Measurements from ENCODE around the gene ZNF148.
A peak's percentile ranks its signal among the peaks of the same experiment; 100 is the strongest.
"Not testable (repeated sequence)": the region's sequence is repeated elsewhere in the genome, so short reads cannot be mapped to it uniquely, and the experiment has no call there.

ZNF148 gene

DNA sequence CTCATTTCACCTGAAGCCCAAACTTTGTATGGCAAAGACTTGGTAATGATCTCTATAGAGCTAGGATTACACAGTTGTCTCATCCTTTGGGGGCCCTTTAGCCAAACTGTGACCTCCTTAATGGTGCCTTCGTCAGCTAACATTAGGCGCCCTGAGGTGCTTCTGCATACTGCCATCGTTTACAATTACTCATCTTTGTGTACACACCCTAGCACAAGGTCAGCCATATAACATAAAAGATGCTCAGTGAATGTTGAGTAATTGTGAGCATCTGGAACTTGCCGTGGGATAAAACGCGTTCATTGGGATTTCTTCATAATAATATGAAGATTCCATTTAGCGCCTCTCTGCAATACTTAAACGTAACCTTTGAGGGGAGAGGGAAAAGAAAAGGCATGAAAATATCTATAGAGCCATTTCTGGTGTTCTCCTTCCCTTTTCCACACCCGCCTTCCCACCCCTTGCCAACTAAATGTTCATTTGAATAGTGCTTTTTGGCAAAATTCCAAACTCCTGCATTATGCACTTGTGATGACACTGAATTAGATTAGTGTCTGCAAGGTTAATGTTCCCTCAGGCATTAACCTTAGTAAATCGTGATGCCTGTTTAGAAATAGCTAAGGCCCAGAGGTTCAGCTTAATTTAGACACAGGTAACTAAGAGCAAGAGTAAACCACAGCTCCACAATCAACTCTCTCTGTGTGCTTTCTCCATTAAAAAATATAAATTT, 990 bp upstream of the ZNF148 start:
- no peak for DNase-seq

DNA sequence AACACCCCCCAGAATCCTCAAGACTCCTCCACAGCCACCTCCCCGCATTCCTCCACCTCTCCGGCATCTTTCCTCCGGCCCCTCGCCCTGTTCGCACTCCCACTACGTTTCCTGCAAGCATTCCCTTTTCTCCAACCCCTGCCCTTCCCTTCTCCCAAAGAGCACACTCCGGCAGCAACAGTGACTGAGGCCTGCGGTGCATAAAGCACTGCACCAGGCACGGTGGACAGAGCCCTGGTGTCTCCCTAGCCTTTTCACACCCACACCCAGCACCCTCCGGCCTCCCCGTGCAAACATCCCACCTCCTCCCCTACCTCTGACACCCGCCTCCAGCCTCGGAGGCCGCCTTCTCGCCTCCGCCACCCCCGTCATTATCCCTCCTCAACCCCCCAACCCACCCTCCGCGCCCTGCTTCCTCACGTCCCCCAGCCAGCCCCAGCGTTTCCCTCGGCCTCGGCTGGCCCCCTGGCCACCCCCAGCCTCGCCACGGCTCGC, 577 bp downstream of the ZNF148 start:
- DNase-seq, result peak in 38 of 58 donors; percentile 5 to 70 (median 40)

DNA sequence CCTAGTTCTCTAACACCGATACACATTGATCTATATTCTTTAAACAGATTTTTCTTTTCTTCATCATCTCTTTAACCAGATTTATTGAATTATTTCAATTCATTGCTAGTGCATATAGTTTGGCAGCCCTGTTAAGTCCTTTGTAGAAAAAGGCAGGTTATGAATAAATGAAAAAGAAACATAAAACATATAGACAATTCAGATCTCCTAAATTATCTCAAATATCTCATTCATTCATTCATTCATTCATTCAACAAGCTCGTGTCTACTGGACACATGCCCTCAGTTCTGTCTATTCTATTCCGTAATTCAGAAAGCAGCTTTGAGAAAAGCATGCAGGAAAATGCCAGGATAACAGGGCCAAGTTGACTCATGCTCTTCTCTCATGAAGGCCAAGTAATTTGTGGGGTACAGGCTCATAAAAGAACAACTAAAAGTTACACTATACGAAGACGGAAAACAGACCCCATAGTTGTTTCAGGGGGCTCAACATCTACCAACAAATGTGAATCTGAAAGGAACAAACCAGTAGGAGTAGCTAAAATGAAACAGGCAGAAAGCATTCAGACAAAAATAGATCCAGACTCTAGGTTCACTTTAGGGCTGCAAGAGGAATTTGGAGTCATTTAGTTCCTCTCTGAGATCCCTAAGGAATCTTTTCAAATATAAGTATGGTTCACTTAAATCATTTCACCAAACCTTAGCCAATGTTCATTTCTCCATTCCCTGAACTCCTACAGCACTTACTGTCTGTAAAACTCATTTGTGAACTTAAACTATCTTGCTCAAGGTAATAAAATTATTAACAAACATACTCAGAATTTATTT, 7.5 kb downstream of the ZNF148 start:
- DNase-seq, result no peak

DNA sequence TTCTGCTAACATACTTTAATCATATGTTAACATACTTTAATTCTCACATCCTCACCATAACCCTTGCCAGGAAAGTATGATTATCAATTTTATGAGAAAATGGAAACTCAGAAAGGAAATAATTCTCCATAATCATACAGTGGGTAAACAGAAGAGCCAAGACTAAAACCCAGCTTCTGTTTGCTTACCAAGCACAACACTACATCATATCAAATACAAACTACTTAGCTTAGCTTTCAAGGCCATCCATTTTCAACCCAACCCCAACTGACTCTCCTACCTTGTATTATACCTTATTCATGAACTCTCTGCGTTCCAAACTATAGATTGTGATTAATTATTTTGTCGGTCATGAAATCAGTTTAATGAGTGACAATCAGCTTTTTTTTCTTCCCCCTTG, 9.0 kb downstream of the ZNF148 start:
- no peak for DNase-seq

DNA sequence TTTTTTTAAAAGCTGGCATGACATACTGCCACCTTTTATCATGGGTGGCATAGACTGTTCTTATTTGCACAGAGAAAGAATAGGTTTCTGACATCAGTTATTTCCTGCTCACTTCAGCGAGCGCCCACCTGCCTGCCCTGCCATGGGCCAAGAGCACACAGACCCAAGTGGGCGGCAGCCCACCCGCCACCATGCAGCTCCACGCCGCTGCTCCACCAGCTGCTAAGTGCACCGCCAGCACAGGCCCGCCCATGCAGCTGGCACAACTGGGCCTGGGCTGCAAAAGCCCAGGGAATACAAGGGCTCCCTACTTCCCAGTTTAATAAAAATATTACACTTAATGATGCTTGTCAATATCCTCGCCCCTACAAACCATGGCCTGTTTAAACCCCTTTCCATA, 15.4 kb downstream of the ZNF148 start:
- DNase-seq, result no peak

DNA sequence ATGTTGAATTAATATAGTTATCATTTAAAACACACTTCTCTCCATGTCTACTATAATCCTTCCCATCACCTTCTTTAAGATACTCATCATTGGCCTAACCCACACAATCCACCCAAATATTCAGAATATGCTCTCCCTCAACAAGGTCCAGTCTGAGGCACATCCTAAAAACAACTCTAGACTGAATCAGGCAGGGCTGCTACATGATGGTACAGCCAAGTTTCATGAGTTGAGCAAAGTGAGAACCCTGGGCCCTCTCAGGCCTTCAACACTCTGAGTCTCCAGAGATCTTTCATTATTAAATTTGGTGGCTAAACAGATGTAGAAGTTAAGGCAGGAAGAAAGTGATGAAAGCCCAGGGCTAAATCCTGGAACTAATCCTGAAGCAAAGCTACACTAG, 16.2 kb downstream of the ZNF148 start:
- DNase-seq, result no peak

DNA sequence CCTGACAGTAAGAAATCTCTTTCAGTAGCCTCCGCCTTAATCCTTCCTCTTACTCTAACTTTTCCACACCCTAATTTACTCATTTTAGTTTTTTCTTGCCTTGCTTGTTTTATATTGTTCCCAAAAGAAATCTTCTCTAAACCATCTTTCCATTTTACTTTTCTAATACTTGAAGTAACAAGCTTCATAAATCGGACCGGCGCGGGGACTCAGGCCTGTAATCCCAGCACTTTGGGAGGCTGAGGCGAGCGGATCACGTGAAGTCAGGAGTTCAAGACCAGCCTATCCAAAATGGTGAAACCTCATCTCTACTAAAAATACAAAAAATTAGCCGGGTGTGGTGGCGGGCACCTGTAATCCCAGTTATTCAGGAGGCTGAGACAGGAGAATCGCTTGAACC, 17.3 kb downstream of the ZNF148 start:
- DNase-seq, result no peak

DNA sequence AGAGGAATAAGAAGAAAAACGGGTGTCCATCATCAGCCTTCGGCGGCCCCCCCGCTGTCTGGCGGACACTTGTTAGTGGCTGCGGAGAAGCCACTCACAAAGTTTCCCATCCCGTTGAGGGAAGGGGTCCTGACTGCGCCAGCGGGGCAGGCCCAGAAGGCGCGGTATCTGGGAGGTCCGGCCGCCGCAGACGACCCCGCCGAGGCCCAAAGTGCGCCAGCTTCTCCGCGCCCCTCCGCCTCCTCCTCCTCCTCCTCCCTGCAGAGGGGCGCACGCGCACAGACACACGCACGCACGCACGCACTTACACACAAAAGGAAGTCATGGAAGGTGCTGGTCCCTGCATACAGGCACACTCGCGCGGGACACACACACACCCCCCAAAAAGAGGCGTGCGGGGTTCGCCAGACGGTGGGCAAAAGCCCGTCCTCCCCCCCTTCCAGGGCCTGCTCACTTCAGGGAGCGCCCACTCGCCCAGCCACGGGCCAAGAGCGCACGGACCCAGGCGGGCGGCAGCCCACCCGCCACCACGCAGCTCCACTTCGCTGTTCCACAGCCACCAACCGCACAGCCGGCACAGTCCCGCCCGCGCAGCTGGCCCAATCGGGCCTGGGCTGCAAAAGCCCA, 18.0 kb downstream of the ZNF148 start:
- DNase-seq, result peak in 49 of 58 donors; percentile 7 to 63 (median 32)

DNA sequence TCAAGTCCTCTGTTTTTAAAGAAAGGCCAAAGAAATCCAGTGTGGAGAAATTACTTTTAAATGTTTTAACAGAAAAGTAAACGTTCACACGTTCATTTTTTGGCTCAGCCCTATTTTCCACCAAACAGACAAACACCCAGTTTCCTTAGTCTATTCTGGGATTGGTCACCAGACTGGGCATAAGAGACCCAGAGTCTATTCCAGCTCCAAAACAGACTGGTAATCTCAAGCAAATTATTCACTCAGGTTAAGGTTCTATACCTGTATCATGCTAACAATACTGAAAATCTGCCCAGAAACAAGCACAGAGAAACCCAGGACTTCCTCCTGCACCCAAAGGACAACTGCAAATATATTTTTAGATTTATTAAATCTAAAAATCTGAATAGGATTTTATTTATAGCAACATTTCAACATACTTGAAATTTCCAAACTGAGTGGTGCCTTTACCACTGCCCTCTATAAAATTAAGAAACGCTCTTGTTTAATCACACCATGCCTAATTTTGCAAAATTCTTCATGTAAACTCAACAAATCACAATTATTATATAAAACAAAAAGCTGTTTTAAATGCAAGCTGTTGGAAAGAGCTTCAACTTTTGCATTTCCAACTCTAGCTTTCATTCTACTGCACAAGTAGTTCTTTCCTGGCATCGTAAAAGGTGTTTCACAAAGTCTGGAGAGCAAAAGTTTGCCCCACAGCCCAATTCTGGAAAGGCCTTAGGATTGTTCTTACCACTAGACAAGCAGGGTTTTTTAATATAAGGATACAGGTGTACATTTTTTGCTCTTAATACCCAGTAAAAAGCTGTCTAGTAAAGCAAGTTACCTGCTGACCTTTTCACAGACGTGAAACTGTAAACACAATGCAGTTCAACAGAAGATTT, 18.7 kb downstream of the ZNF148 start:
- no peak for DNase-seq

DNA sequence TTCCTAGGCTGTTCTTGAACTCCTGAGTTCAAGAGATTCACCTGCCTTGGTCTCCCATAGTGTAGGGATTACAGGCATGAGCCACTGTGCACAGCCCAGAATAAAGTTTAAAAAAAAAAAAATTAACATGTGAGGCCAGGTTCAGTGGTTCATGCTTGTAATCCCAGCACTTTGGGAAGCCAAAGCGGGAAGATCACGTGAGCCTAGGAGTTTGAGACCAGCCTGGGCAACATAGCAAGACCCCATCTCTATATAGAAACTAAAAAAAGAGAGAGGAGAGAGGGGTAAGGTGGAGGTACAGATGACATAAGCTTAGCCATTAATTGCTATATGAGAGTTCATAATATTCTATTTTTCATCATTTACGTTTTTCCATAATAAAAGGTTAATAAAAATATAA, 21.5 kb downstream of the ZNF148 start:
- no peak for DNase-seq

DNA sequence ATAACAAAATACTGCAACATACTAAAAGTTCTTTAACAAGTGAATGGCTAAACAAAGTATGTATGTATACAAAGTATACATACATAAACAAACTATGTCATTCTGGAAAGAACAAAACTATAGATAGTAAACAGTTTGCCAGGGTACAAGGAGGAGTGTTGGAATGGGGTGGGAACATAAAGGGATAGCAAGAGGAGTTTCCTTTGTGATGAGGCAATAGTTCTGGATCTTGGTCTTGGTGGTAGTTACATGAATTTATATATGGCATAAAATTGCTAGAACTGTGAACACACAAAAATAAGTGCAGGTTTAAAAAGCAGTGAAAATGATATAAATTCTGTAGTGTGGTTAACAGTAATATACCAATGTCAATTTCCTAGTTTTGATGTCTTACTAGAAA, 22.0 kb downstream of the ZNF148 start:
- DNase-seq, result no peak

DNA sequence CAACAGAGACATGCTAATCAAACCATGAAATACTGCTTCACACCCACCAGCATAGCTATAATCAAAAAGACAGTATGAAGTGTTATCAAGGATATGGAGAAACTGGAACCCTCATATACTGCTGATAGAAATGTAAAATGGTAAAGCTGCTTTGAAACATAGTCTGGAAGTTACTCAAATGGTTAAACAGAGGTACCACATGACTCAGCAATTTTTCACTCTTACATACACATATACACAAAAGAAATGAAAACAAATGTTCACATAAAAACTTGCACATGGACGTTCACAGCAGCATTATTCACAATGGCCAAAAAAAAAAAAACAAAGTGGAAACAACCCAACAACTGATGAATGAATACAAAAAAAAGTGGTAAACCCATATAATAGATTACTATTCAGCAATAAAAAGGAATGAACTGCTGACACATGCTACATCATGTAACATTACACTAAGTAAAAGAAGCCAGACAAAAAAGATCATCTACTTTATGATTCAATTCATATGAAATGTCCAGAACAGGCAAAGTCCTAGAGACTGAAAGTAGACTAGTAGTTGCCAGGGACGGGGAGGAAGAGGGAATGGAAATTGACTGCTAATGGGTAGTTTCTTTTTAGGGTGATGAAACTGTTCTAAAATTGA, 23.2 kb downstream of the ZNF148 start:
- no peak for DNase-seq

DNA sequence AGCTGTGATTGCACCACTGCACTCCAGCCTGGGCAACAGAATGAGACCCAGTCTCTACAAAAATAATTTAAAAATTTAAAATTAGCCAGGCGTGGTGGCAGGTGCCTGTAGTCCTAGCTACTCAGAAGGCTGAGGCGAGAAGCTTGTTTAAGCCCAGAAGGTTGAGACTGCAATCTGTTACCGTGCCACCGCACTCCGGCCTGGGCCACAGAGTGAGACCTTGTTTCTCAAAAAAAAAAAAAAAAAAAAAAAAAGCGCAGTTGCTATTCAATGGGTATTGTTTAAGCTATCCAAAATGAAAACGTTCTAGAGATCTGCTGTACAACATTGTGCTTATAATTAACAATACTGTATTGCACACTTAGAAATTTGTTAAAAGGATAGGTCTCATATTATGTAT, 24.0 kb downstream of the ZNF148 start:
- DNase-seq, result no peak

DNA sequence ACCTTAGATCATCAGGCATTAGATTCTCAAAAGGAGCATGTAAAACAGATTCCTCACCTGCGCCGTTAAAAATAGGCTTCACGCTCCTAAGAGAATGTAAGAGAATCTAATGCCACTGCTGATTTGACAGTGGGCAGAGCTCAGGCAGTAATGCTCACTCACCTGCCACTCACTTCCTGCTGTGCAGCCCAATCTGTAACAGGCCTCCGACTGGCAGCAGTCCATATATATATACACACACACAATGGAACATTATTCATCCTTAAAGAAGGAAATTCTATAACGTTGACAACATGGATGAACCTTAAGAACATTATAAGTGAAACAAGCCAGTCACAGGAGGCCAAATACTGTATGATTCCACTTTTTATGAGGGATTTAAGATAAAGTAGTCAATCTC, 24.5 kb downstream of the ZNF148 start:
- DNase-seq, result no peak

DNA sequence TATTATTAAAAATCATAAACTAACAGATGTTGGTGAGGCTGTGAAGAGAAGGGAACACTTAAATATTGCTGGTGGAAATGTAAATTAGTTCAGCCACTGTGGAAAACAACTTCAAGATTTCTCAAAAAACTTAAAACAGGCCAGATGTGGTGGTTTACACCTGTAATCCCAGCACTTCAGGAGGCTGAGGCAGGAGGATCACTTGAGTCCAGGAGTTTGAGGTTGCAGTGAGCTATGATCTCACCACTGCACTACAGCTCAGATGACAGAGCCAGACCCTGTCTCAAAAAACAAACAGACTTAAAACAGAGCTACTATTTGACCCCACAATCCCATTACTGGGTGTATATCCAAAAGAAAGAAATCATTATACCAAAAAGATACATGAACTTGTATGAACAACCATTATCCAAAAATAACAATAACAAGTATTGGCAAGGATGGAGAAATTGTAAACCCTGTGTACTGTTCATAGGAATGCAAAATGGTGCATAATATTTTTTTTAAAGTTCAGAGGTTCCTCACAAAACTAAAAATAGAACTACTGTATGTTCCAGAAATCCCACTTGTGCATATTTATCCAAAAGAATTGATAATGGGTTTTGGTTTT, 25.5 kb downstream of the ZNF148 start:
- no peak for DNase-seq

DNA sequence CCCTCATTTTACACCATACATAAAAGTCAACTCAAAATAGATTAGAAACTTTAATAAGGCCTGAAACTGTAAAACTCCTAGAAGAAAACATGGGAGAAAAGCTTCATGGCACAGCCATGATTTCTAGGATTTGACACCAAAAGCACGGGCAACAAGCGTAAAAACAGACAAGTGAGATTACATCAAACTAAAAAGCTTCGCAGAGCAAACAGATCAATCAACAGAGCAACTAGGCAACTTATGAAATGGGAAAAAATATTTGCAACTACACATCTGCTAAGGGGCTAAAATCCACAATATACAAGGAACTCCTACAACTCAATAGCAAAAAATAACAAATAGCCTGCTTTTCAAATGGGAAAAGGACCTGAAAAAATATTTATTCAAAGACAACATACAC, 26.1 kb downstream of the ZNF148 start:
- no peak for DNase-seq

DNA sequence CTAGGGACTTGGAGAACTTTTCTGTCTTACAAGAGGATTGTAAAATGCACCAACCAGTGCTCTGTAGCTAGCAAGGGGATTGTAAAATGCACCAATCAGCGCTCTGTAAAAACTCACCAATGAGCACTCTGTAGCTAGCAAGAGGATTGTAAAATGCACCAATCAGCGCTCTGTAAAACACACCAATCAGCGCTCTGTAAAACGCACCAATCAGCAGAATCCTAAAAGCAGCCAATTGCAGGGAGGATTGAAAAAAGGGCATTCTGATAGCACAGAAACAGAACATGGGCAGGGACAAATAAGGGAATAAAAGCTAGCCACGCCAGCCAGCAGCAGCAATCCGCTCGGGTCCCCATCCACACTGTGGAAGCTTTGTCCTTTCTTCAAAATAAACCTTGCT, 31.8 kb downstream of the ZNF148 start:
- DNase-seq, result not testable (repeated sequence)

DNA sequence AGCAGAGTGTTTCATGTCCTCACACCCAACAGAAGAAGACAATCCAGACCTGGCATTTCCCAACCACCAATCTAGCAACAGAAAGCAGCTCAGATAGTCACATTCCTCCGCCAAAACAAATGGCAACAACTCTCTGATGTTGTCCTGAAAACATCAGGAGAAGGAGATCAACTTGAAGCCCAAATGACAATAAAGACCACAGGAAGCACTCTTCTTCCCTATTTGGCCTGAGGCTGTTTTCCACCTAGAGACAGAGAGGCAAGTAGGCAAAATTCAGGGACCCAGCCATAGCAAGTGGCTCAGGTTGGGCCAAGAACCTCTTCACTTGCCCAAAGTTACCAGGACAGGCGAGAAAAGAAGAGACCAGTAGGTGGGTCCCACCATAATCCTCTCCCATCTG, 35.0 kb downstream of the ZNF148 start:
- no peak for DNase-seq

DNA sequence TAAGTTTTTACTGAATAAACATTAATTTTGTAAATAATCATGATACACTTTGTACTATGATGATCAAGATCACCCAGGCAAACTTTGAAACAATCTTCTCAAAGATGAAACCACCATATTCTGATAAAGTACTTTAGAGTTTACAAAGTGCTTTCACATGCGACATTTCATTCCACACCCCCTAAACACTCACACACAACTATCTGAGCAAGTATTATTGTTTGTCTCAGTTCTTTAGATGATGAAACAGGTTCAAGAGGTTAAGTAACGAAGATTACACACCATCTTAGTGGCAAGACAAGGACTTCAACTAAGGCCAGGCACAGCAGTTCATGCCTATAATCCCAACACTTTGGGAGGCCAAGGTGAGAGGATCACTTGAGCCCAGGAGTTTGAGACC, 37.6 kb downstream of the ZNF148 start:
- DNase-seq, result no peak
